Trophoblast cell (in vitro differentiated cells and primary cell): ENCODE data around the gene CDHR3.

Experiments
- DNase-seq, 2 donors: peaks; one replicate each; pipeline ENCODE4 v3.0.0-alpha.2; 2016
- H2AFZ ChIP-seq: 2 replicates; pipeline ENCODE4 v1.6.1; 2013; ENCODE audit warnings: low read length, moderate library complexity, mild to moderate bottlenecking; ENCODE audit not compliant: insufficient read depth, poor library complexity
- H2AK5ac ChIP-seq: 2 replicates; pipeline ENCODE4 v1.6.1; 2013; ENCODE audit warnings: mild to moderate bottlenecking, low read length
- H2BK120ac ChIP-seq: 2 replicates; pipeline ENCODE4 v1.6.1; 2013; ENCODE audit warnings: low read length, mild to moderate bottlenecking, moderate library complexity; ENCODE audit not compliant: insufficient read depth, poor library complexity
- H2BK12ac ChIP-seq: 2 replicates; pipeline ENCODE4 v1.6.1; 2013; ENCODE audit warnings: mild to moderate bottlenecking, low read length, moderate library complexity
- H2BK5ac ChIP-seq: 2 replicates; pipeline ENCODE4 v1.6.1; 2013; ENCODE audit warnings: low read length, low read depth, moderate library complexity, mild to moderate bottlenecking; ENCODE audit not compliant: poor library complexity
- H3K14ac ChIP-seq: 2 replicates; pipeline ENCODE4 v1.6.1; 2013; ENCODE audit warnings: mild to moderate bottlenecking, low read length
- H3K18ac ChIP-seq: 2 replicates; pipeline ENCODE4 v1.6.1; 2013; ENCODE audit warnings: mild to moderate bottlenecking, low read length
- H3K23ac ChIP-seq: 2 replicates; pipeline ENCODE4 v1.6.1; 2013; ENCODE audit warnings: low read length
- H3K27ac ChIP-seq: 2 replicates; pipeline ENCODE4 v1.5.1; 2013; ENCODE audit warnings: low read depth, mild to moderate bottlenecking, inconsistent platforms, low read length, moderate library complexity
- H3K27me3 ChIP-seq: 2 replicates; pipeline ENCODE4 v1.6.1; 2013; ENCODE audit warnings: inconsistent platforms, mild to moderate bottlenecking, low read length, moderate library complexity; ENCODE audit not compliant: insufficient read depth
- H3K36me3 ChIP-seq, 2 experiments: 1 replicate in 1 of 2; 2 replicates in 1 of 2; pipeline ENCODE4 v1.6.1; 2013; ENCODE audit warnings: low read length in 2 of 2, mild to moderate bottlenecking in 2 of 2, moderate library complexity in 1 of 2; ENCODE audit not compliant: insufficient read depth in 2 of 2, control insufficient read depth in 1 of 2
- H3K4ac ChIP-seq: 2 replicates; pipeline ENCODE4 v1.6.1; 2013; ENCODE audit warnings: low read depth, mild to moderate bottlenecking, low read length, moderate library complexity
- H3K4me1 ChIP-seq, 2 experiments: 1 replicate in 1 of 2; 2 replicates in 1 of 2; pipeline ENCODE4 v1.6.1; 2013; ENCODE audit warnings: low read length in 2 of 2, mild to moderate bottlenecking in 2 of 2, moderate library complexity in 1 of 2; ENCODE audit not compliant: insufficient read depth in 2 of 2, control insufficient read depth in 1 of 2
- H3K4me2 ChIP-seq: 2 replicates; pipeline ENCODE4 v1.6.1; 2013; ENCODE audit warnings: inconsistent platforms, mild to moderate bottlenecking, low read length, moderate library complexity
- H3K4me3 ChIP-seq: 2 replicates; pipeline ENCODE4 v1.5.1; 2013; ENCODE audit warnings: mild to moderate bottlenecking, low read depth, low read length, inconsistent platforms
- H3K79me1 ChIP-seq: one replicate; pipeline ENCODE4 v1.6.1; 2013; ENCODE audit warnings: low read length
- H3K79me2 ChIP-seq: 2 replicates; pipeline ENCODE4 v1.6.1; 2013; ENCODE audit warnings: low read length, mild to moderate bottlenecking; ENCODE audit not compliant: control insufficient read depth, insufficient read depth, poor library complexity
- H3K9ac ChIP-seq: 2 replicates; pipeline ENCODE4 v1.6.1; 2013; ENCODE audit warnings: mild to moderate bottlenecking, low read length
- H3K9me3 ChIP-seq: 2 replicates; pipeline ENCODE4 v1.6.1; 2013; ENCODE audit warnings: low read depth, mild to moderate bottlenecking, control low read depth, inconsistent platforms, low read length; ENCODE audit not compliant: insufficient read depth
- H4K12ac ChIP-seq: 2 replicates; pipeline ENCODE4 v1.6.1; 2013; ENCODE audit warnings: low read depth, mild to moderate bottlenecking, low read length, moderate library complexity
- H4K8ac ChIP-seq: 2 replicates; pipeline ENCODE4 v1.6.1; 2013; ENCODE audit warnings: low read depth, mild to moderate bottlenecking, low read length, moderate library complexity
- H4K91ac ChIP-seq: one replicate; pipeline ENCODE4 v1.6.1; 2013; ENCODE audit warnings: low read depth, mild to moderate bottlenecking, low read length, moderate library complexity
- WGBS: extraction: QIAGEN DNeasy Blood & Tissue Kit; methylation state at CpG from one replicate; pipeline ENCODE4 v1.1.7; 2013; ENCODE audit warnings: missing lambda C conversion rate; ENCODE audit not compliant: insufficient read length, insufficient coverage; ENCODE audit errors: extremely low coverage; 5-methylcytosine and 5-hydroxymethylcytosine counted together

CDHR3 gene

GRCh38 chr7:106062006-106062405 is 98.9 kb downstream of the CDHR3 start:
- H3K79me1 ChIP-seq: no peaks in the 10 kb centered on the region
- no peak overlapping the region for H4K91ac ChIP-seq
- H4K12ac ChIP-seq: no peak overlapping the region

GRCh38 chr7:106062521-106062931 is 99.5 kb downstream of the CDHR3 start:
- Histone ChIP-seq H2AFZ (no peak overlapping the region), H3K14ac (no peak overlapping the region), H3K4ac (no peak overlapping the region), H3K79me2 (no peaks in the 10 kb centered on the region), H3K79me1 (no peaks in the 10 kb centered on the region), H3K18ac (no peak overlapping the region), H3K27me3 (no peaks in the 10 kb centered on the region), H3K4me3 (no peak overlapping the region), H3K4me2 (no peak overlapping the region), H3K36me3 (no peaks in the 10 kb centered on the region), H4K12ac (no peak overlapping the region), H4K91ac (no peak overlapping the region), H4K8ac (no peak overlapping the region), H2BK12ac (no peak overlapping the region), H2BK120ac (no peak overlapping the region), H3K9me3 (peaks cover 4% of the 10 kb centered on the region), H3K9ac (no peak overlapping the region), H3K4me1 (peaks cover 11 to 12% of the 10 kb centered on the region in 2 experiments), H2AK5ac (no peak overlapping the region), H2BK5ac (no peak overlapping the region), H3K23ac (no peak overlapping the region), H3K27ac (no peak overlapping the region)
- no peak for DNase-seq
- WGBS: no CpG with 5 or more reads among the region's 2 CpGs

More at GRCh38 chr7:106062006-106062405, 98.9 kb downstream of the CDHR3 start:
- H2AK5ac ChIP-seq: no peak overlapping the region
- no peak overlapping the region for H4K8ac ChIP-seq
- H3K4me2 ChIP-seq: no peak overlapping the region
- H2AFZ ChIP-seq: no peak overlapping the region
- no peak overlapping the region for H3K18ac ChIP-seq
- no peak overlapping the region for H3K4me3 ChIP-seq
- no peak overlapping the region for H3K27ac ChIP-seq
- H3K79me2 ChIP-seq: no peaks in the 10 kb centered on the region
- H2BK120ac ChIP-seq: no peak overlapping the region
- no peaks in the 10 kb centered on the region for H3K36me3 ChIP-seq
- no peak overlapping the region for H3K9ac ChIP-seq
- no peaks in the 10 kb centered on the region for H3K27me3 ChIP-seq
- H2BK5ac ChIP-seq: no peak overlapping the region
- H3K4me1 ChIP-seq: peaks cover 11 to 12% of the 10 kb centered on the region in 2 experiments
- no peak overlapping the region for H3K14ac ChIP-seq
- H3K23ac ChIP-seq: no peak overlapping the region
- no peak overlapping the region for H3K4ac ChIP-seq
- no peak overlapping the region for H2BK12ac ChIP-seq
- no peak for DNase-seq
- WGBS: no CpG with 5 or more reads among the region's 7 CpGs
- peaks cover 4% of the 10 kb centered on the region for H3K9me3 ChIP-seq

GRCh38 chr7:106063024-106063423 is 100.0 kb downstream of the CDHR3 start:
- Histone ChIP-seq H3K18ac (no peak overlapping the region), H3K4me1 (peaks cover 11 to 12% of the 10 kb centered on the region in 2 experiments), H4K91ac (no peak overlapping the region), H3K4me2 (no peak overlapping the region), H3K14ac (no peak overlapping the region), H3K27me3 (no peaks in the 10 kb centered on the region), H3K36me3 (no peaks in the 10 kb centered on the region), H3K27ac (no peak overlapping the region), H3K4ac (no peak overlapping the region), H4K12ac (no peak overlapping the region), H2AK5ac (no peak overlapping the region), H3K9me3 (peaks cover 4% of the 10 kb centered on the region), H3K79me2 (no peaks in the 10 kb centered on the region), H2BK5ac (no peak overlapping the region), H2AFZ (no peak overlapping the region), H4K8ac (no peak overlapping the region), H2BK120ac (no peak overlapping the region), H3K23ac (no peak overlapping the region), H2BK12ac (no peak overlapping the region), H3K9ac (no peak overlapping the region), H3K4me3 (no peak overlapping the region), H3K79me1 (no peaks in the 10 kb centered on the region)
- WGBS: no CpG with 5 or more reads among the region's 6 CpGs
- DNase-seq: no peak

- H4K91ac ChIP-seq: no peak overlapping the region
- H2AFZ ChIP-seq: no peak overlapping the region
- no peak overlapping the region for H4K12ac ChIP-seq
- H3K4me1 ChIP-seq: peaks cover 11 to 12% of the 10 kb centered on the region in 2 experiments
- no peak overlapping the region for H3K4me3 ChIP-seq
- no peaks in the 10 kb centered on the region for H3K36me3 ChIP-seq
- DNase-seq: no peak
- H3K4ac ChIP-seq: no peak overlapping the region
- no peaks in the 10 kb centered on the region for H3K27me3 ChIP-seq
- no peaks in the 10 kb centered on the region for H3K79me2 ChIP-seq
- H3K9me3 ChIP-seq: peaks cover 4% of the 10 kb centered on the region
- no peak overlapping the region for H3K4me2 ChIP-seq
- no peak overlapping the region for H3K27ac ChIP-seq
- no peak overlapping the region for H3K23ac ChIP-seq
- no peak overlapping the region for H2BK120ac ChIP-seq
- no peak overlapping the region for H2AK5ac ChIP-seq
- H2BK5ac ChIP-seq: no peak overlapping the region
- no peaks in the 10 kb centered on the region for H3K79me1 ChIP-seq
- no CpG with 5 or more reads among the region's 2 CpGs for WGBS
- H3K14ac ChIP-seq: no peak overlapping the region
- no peak overlapping the region for H4K8ac ChIP-seq
- H3K9ac ChIP-seq: no peak overlapping the region
- H2BK12ac ChIP-seq: no peak overlapping the region
- H3K18ac ChIP-seq: no peak overlapping the region
Observed at GRCh38 chr7:106063692-106064091, 100.6 kb downstream of the CDHR3 start.
